Gastroesophageal sphincter (tissue), 4 donors: ENCODE results near the gene RAP1A. TPM values are rescaled to one million over a fixed set of nuclear protein-coding genes. Genes with fewer than 3 reads are reported as not detected.
"Not testable (repeated sequence)": the region's sequence is repeated elsewhere in the genome, so short reads cannot be mapped to it uniquely, and the experiment has no call there.

Source experiments
- ATAC-seq: fragments of 150-250 bp; one replicate; pipeline ENCODE4 v1.9.1; 2016; ENCODE audit warnings: mild to moderate bottlenecking, moderate library complexity
- H3K27ac ChIP-seq, 4 donors: fragments of 200-600 bp; sonication (generic) in 3 of 4; 1 replicate in 3 of 4; 2 replicates in 1 of 4; pipeline ENCODE4 v1.5.1; 2016 to 2019
- H3K27me3 ChIP-seq: fragments of 200-600 bp; sonication (generic); one replicate; pipeline ENCODE4 v1.5.1; 2019
- H3K36me3 ChIP-seq, 2 donors: fragments of 200-600 bp; sonication (generic); one replicate each; pipeline ENCODE4 v1.5.1; 2019; ENCODE audit warnings: control low read depth in 1 of 2
- H3K4me1 ChIP-seq, 3 donors: fragments of 200-600 bp; sonication (generic); 1 replicate in 2 of 3; 2 replicates in 1 of 3; pipeline ENCODE4 v1.5.1; 2016 to 2019; ENCODE audit warnings: control low read depth in 2 of 3
- H3K4me3 ChIP-seq, 2 donors: fragments of 200-600 bp; sonication (generic); one replicate each; pipeline ENCODE4 v1.5.1; 2019; ENCODE audit warnings: mild to moderate bottlenecking in 1 of 2, moderate library complexity in 1 of 2
- H3K9me3 ChIP-seq, 3 donors: fragments of 200-600 bp; sonication (generic); one replicate each; pipeline ENCODE4 v1.5.1; 2017 to 2019; ENCODE audit warnings: control low read depth in 2 of 3
- CTCF ChIP-seq, 4 experiments: fragments of 200-600 bp in 2 of 4; fragments of 450-650 bp in 2 of 4; sonication (generic) in 1 of 4; IDR thresholded peaks; one replicate each; pipeline ENCODE4 v1.5.1; 2017 to 2019; ENCODE audit warnings: antibody characterized with exemption in 4 of 4, mild to moderate bottlenecking in 2 of 4, moderate library complexity in 2 of 4
- EP300 ChIP-seq: sonication (generic); formaldehyde crosslinking; IDR thresholded peaks from one replicate; pipeline ENCODE4 v1.6.1; 2017; ENCODE audit warnings: antibody characterized with exemption, mild to moderate bottlenecking
- POLR2A ChIP-seq, 2 donors: fragments of 450-650 bp; IDR thresholded peaks; one replicate each; pipeline ENCODE4 v1.6.1; 2017; ENCODE audit warnings: antibody characterized with exemption in 2 of 2, mild to moderate bottlenecking in 2 of 2, moderate library complexity in 1 of 2
- POLR2AphosphoS5 ChIP-seq: sonication (generic); formaldehyde crosslinking; IDR thresholded peaks from one replicate; pipeline ENCODE4 v1.6.1; 2017; ENCODE audit warnings: antibody characterized with exemption
- WGBS, 2 donors: methylation state at CpG; one replicate each; pipeline ENCODE4 v1.1.5; 2018; ENCODE audit warnings: low coverage in 1 of 2; 5-methylcytosine and 5-hydroxymethylcytosine counted together
- total RNA-seq, 4 donors: library from RNA; depleted of rRNA; stranded (reverse); fragments of >200 nt; gene quantifications; one replicate each; pipeline ENCODE4 v1.1.0, GENCODE V29; 2016

RAP1A gene
- total RNA-seq, 4 donors from 2014 or later = 177 to 268 (median 214) TPM

GRCh38 chr1:111739194-111739924, 119.8 kb downstream of the RAP1A start, which contains the start of gene INKA2:
INKA2 (minus strand) TSS chr1:111739395; CDS start chr1:111739242, 153 bp downstream.
- Histone ChIP-seq H3K27me3 (no peaks in the 10 kb centered on the region), H3K9me3 (no peaks in the 10 kb centered on the region), H3K4me1 (peaks cover 0 to 61% (median 25%) of the 10 kb centered on the region in 3 donors), H3K4me3 (peak within 1 kb of the TSS; percentile 79 to 82), H3K27ac (peak within 1 kb of the TSS; percentile 91 to 97 (median 92)), H3K36me3 (peaks cover 0 to 3% of the 10 kb centered on the region in 2 donors)
- TF ChIP-seq CTCF (IDR thresholded peaks at IDR 0.05) (peak in 3 of 4 experiments; percentile 2 to 24 (median 4)), POLR2A (IDR thresholded peaks at IDR 0.05) (peak; percentile 77 to 87), POLR2AphosphoS5 (peak; percentile 82), EP300 (no peak)
- ATAC-seq = peak; percentile 88
- 0% methylated on average over 13 of the region's 59 CpGs; no CpG with 5 or more reads in 1 of the 2 donors for WGBS, 2 donors

- Histone ChIP-seq H3K9me3 (no peaks in the 10 kb centered on the region), H3K4me1 (peaks cover 0 to 53% (median 24%) of the 10 kb centered on the region in 3 donors), H3K27ac (peak overlapping the region; percentile 91 to 97 (median 92)), H3K36me3 (peaks cover 0 to 3% of the 10 kb centered on the region in 2 donors), H3K4me3 (peak overlapping the region; percentile 79 to 82), H3K27me3 (no peaks in the 10 kb centered on the region)
- peak in 2 of 4 experiments; percentile 15 to 29 for TF ChIP-seq CTCF (IDR thresholded peaks at IDR 0.05)
- TF ChIP-seq POLR2AphosphoS5 = no peak
- TF ChIP-seq EP300 = no peak
- no peak for TF ChIP-seq POLR2A (IDR thresholded peaks at IDR 0.05)
- ATAC-seq = peak; percentile 71
- 0 to 7% methylated on average over 11 to 18 of the region's 63 CpGs for WGBS, 2 donors
Observed at GRCh38 chr1:111739925-111740765, 120.6 kb downstream of the RAP1A start.

- H3K4me1 ChIP-seq = peaks cover 0 to 32% (median 12%) of the 10 kb centered on the region in 3 donors
- H3K27ac ChIP-seq, H3K9me3 ChIP-seq, H3K27me3 ChIP-seq, ATAC-seq, H3K4me3 ChIP-seq, H3K36me3 ChIP-seq: not testable (repeated sequence)
- 86 to 93% methylated on average over 10 to 14 of the region's 14 CpGs for WGBS, 2 donors
Observed at GRCh38 chr1:111742292-111742691, 122.7 kb downstream of the RAP1A start.

GRCh38 chr1:111742938-111743549, 123.5 kb downstream of the RAP1A start:
- TF ChIP-seq POLR2AphosphoS5 (no peak), POLR2A (IDR thresholded peaks at IDR 0.05) (no peak), EP300 (no peak), CTCF (IDR thresholded peaks at IDR 0.05) (no peak)
- Histone ChIP-seq H3K27me3 (no peaks in the 10 kb centered on the region), H3K4me1 (peaks cover 0 to 27% (median 4%) of the 10 kb centered on the region in 3 donors), H3K36me3 (no peaks in the 10 kb centered on the region), H3K4me3 (no peak overlapping the region), H3K27ac (no peak overlapping the region), H3K9me3 (no peaks in the 10 kb centered on the region)
- WGBS, 2 donors = 55 to 60% methylated on average over 4 to 5 of the region's 5 CpGs
- ATAC-seq = no peak

GRCh38 chr1:111743679-111744101, 124.1 kb downstream of the RAP1A start:
- Histone ChIP-seq H3K36me3 (no peaks in the 10 kb centered on the region), H3K27ac (no peak overlapping the region), H3K27me3 (no peaks in the 10 kb centered on the region), H3K4me3 (no peak overlapping the region), H3K4me1 (peaks cover 0 to 27% (median 0%) of the 10 kb centered on the region in 3 donors), H3K9me3 (no peaks in the 10 kb centered on the region)
- ATAC-seq = no peak
- 40 to 78% methylated on average over 1 to 2 of the region's 3 CpGs for WGBS, 2 donors
- no peak for TF ChIP-seq CTCF (IDR thresholded peaks at IDR 0.05)
- TF ChIP-seq POLR2AphosphoS5 = no peak
- no peak for TF ChIP-seq POLR2A (IDR thresholded peaks at IDR 0.05)
- no peak for TF ChIP-seq EP300
